GM04504 (cell line): ENCODE data around the gene IDH2.

ENCODE experiments used
- DNase-seq: peaks from one replicate; pipeline ENCODE4 v3.0.0-alpha.2; 2012; ENCODE audit warnings: low read depth

Gene IDH2

GRCh38 chr15:90062973-90063769 is 39.1 kb downstream of the IDH2 start:
- DNase-seq, result no peak

- no peak for DNase-seq
Measured at GRCh38 chr15:90062462-90062932, 39.8 kb downstream of the IDH2 start.

GRCh38 chr15:90062023-90062442 is 40.2 kb downstream of the IDH2 start:
- no peak for DNase-seq

GRCh38 chr15:90060797-90061196 is 41.5 kb downstream of the IDH2 start:
- DNase-seq, result no peak

GRCh38 chr15:90059208-90059985 is 42.9 kb downstream of the IDH2 start:
- no peak for DNase-seq

- no peak for DNase-seq
Measured at GRCh38 chr15:90058775-90059174, 43.5 kb downstream of the IDH2 start.

GRCh38 chr15:90058308-90058707 is 44.0 kb downstream of the IDH2 start:
- DNase-seq, result no peak

- DNase-seq, result no peak
Measured at GRCh38 chr15:90056529-90056928, 45.7 kb downstream of the IDH2 start.

GRCh38 chr15:90055182-90055581 is 47.1 kb downstream of the IDH2 start:
- no peak for DNase-seq

GRCh38 chr15:90054618-90055097 is 47.6 kb downstream of the IDH2 start:
- no peak for DNase-seq

- no peak for DNase-seq
Measured at GRCh38 chr15:90053685-90054466, 48.4 kb downstream of the IDH2 start.

- no peak for DNase-seq
Measured at GRCh38 chr15:90051874-90052273, 50.4 kb downstream of the IDH2 start.

GRCh38 chr15:90049666-90050604 is 52.3 kb downstream of the IDH2 start:
- DNase-seq, result no peak

- no peak for DNase-seq
Measured at GRCh38 chr15:90049030-90049429, 53.2 kb downstream of the IDH2 start.

GRCh38 chr15:90047956-90048575 is 54.2 kb downstream of the IDH2 start:
- DNase-seq, result no peak

- no peak for DNase-seq
Measured at GRCh38 chr15:90046911-90047392, 55.3 kb downstream of the IDH2 start.

GRCh38 chr15:90046289-90046688 is 56.0 kb downstream of the IDH2 start:
- DNase-seq, result no peak

- no peak for DNase-seq
Measured at GRCh38 chr15:90044916-90045371, 57.3 kb downstream of the IDH2 start.

GRCh38 chr15:90044191-90044590 is 58.1 kb downstream of the IDH2 start:
- no peak for DNase-seq

GRCh38 chr15:90043530-90044010 is 58.7 kb downstream of the IDH2 start:
- no peak for DNase-seq
